Kidney tubule cell (primary cell): ENCODE results near the gene ZNF566.

Experiments
- DNase-seq: peaks from one replicate; pipeline ENCODE4 v3.0.0-alpha.2; 2018; ENCODE audit warnings: low spot score

ZNF566 gene

GRCh38 chr19:36441339-36441738, 48.0 kb downstream of the ZNF566 start:
- DNase-seq = no peak

- DNase-seq = no peak
Measured at GRCh38 chr19:36436531-36436930, 52.8 kb downstream of the ZNF566 start.

- DNase-seq = no peak
Measured at GRCh38 chr19:36423925-36424324, 65.4 kb downstream of the ZNF566 start.

GRCh38 chr19:36421749-36422481, 67.4 kb downstream of the ZNF566 start:
- DNase-seq = peak; percentile 14

- peak; percentile 21 for DNase-seq
Measured at GRCh38 chr19:36420961-36421748, 68.2 kb downstream of the ZNF566 start.

GRCh38 chr19:36418287-36419001, 70.9 kb downstream of the ZNF566 start, which contains the start of gene ZFP82:
Gene ZFP82, minus strand, starts transcription at chr19:36418644. Its CDS starts 8,855 bp downstream, at chr19:36409789.
- DNase-seq = peak; percentile 70

- DNase-seq = no peak
Measured at GRCh38 chr19:36417752-36418286, 71.5 kb downstream of the ZNF566 start.

- no peak for DNase-seq
Measured at GRCh38 chr19:36409841-36410240, 79.5 kb downstream of the ZNF566 start.

- no peak for DNase-seq
Measured at GRCh38 chr19:36408101-36408500, 81.3 kb downstream of the ZNF566 start.

- DNase-seq = no peak
Measured at GRCh38 chr19:36404498-36404897, 84.9 kb downstream of the ZNF566 start.

GRCh38 chr19:36401475-36401874, 87.9 kb downstream of the ZNF566 start:
- DNase-seq = no peak

- DNase-seq = no peak
Measured at GRCh38 chr19:36398571-36398970, 90.8 kb downstream of the ZNF566 start.
